Nephron (organoid): ENCODE measurements around the gene ATRIP.
"Not testable (repeated sequence)": the region's sequence is repeated elsewhere in the genome, so short reads cannot be mapped to it uniquely, and the experiment has no call there.

ENCODE experiments used
- H3K27ac Mint-ChIP-seq, 3 experiments: 2 replicates each; pipeline ENCODE4 v1.8.0; 2020; ENCODE audit warnings: mixed read lengths in 3 of 3, mild to moderate bottlenecking in 2 of 3, moderate library complexity in 1 of 3
- H3K27me3 Mint-ChIP-seq: 2 replicates; pipeline ENCODE4 v1.8.0; 2021; ENCODE audit warnings: low read depth, mild to moderate bottlenecking, moderate library complexity, mixed read lengths
- H3K36me3 Mint-ChIP-seq: 2 replicates; pipeline ENCODE4 v1.8.0; 2020; ENCODE audit warnings: low read depth, mixed read lengths
- H3K4me1 Mint-ChIP-seq: 2 replicates; pipeline ENCODE4 v1.8.0; 2020; ENCODE audit warnings: mixed read lengths
- H3K4me3 Mint-ChIP-seq, 3 experiments: 2 replicates each; pipeline ENCODE4 v1.8.0; 2020; ENCODE audit warnings: mild to moderate bottlenecking in 3 of 3, mixed read lengths in 3 of 3, moderate library complexity in 2 of 3
- H3K9me3 Mint-ChIP-seq: 2 replicates; pipeline ENCODE4 v1.8.0; 2020; ENCODE audit warnings: mixed read lengths
- CTCF ChIP-seq, 3 experiments: fragments of 200-600 bp; sonication (generic); IDR thresholded peaks; one replicate each; pipeline ENCODE4 v1.5.0; 2021; ENCODE audit warnings: antibody characterized with exemption in 3 of 3; ENCODE audit not compliant: unreplicated experiment in 3 of 3

ATRIP gene

DNA sequence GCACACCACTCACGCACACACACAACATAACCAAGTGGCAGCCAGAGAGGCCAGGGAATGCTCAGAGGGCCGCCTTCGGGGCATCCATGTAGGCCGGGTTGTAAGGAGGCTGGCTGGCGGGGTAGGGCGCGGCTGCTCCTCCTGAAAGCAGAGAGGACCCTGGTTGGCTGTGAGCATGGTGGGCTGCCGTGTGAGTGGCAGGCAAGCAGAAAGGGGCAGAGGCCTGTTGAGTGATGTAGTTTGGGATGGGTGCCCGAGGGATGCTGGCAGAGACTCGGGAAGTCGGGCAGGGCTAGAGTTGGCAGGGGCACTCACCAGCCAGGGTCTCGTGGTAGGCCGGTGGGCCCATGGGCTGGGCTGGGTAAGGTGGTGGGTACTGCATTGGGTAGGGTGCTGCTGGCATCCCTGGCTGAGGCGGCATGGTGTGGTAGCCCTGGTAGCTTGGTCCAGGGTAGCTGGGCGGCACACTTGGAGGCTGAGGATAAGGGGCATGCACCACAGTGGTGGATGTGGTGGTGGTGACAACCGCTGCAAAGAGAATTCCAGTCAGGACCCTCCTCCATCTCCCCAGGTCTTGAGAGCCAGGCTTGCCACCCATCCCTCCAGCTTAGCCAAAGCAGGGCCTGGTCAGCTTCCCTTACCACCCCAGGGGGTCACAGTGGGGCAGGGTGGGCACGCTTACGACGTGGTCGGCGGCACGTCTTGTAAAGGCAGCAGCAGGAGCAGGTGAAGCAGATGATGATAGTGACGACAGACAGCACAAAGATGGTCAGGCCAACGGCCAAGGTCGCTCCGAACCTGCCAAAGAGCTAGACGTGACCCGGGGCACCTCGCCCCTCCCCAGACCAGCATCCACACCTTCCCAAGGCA lies 22.7 kb downstream of the ATRIP start:
- Mint-ChIP-seq H3K9me3 (no peaks in the 10 kb centered on the region), H3K36me3 (peaks cover 3% of the 10 kb centered on the region), H3K4me1 (peaks cover 33% of the 10 kb centered on the region), H3K27ac (peak overlapping the region in 2 of 3 experiments; percentile 30 to 61), H3K27me3 (no peaks in the 10 kb centered on the region), H3K4me3 (peak overlapping the region; percentile 51 to 58 (median 52))
- no peak for TF ChIP-seq CTCF (IDR thresholded peaks at IDR 0.05; ENCODE audit: unreplicated experiment in 3 of 3)

GRCh38 chr3:48470286-48470685 lies 23.7 kb downstream of the ATRIP start:
- TF ChIP-seq CTCF (IDR thresholded peaks at IDR 0.05; ENCODE audit: unreplicated experiment in 3 of 3) = no peak

GRCh38 chr3:48472673-48472922 lies 26.1 kb downstream of the ATRIP start:
- no peak for TF ChIP-seq CTCF (IDR thresholded peaks at IDR 0.05; ENCODE audit: unreplicated experiment in 3 of 3)
- peaks cover 3% of the 10 kb centered on the region for H3K36me3 Mint-ChIP-seq
- no peaks in the 10 kb centered on the region for H3K9me3 Mint-ChIP-seq
- H3K4me1 Mint-ChIP-seq = peaks cover 32% of the 10 kb centered on the region
- no peaks in the 10 kb centered on the region for H3K27me3 Mint-ChIP-seq
- peak overlapping the region; percentile 95 to 96 (median 95) for H3K4me3 Mint-ChIP-seq
- peak overlapping the region; percentile 97 to 99 (median 98) for H3K27ac Mint-ChIP-seq

More at GRCh38 chr3:48470286-48470685, 23.7 kb downstream of the ATRIP start:
- H3K27me3 Mint-ChIP-seq = no peaks in the 10 kb centered on the region
- H3K4me3 Mint-ChIP-seq = peak overlapping the region; percentile 34 to 74 (median 59)
- peak overlapping the region; percentile 10 to 61 (median 30) for H3K27ac Mint-ChIP-seq
- no peaks in the 10 kb centered on the region for H3K9me3 Mint-ChIP-seq
- peaks cover 3% of the 10 kb centered on the region for H3K36me3 Mint-ChIP-seq
- peaks cover 38% of the 10 kb centered on the region for H3K4me1 Mint-ChIP-seq

- no peaks in the 10 kb centered on the region for H3K9me3 Mint-ChIP-seq
- peak overlapping the region; percentile 97 to 99 (median 98) for H3K27ac Mint-ChIP-seq
- TF ChIP-seq CTCF (IDR thresholded peaks at IDR 0.05; ENCODE audit: unreplicated experiment in 3 of 3) = peak in 2 of 3 experiments; percentile 21 to 51
- H3K36me3 Mint-ChIP-seq = peaks cover under 1% of the 10 kb centered on the region
- H3K4me3 Mint-ChIP-seq = peak overlapping the region; percentile 95 to 96 (median 95)
- no peaks in the 10 kb centered on the region for H3K27me3 Mint-ChIP-seq
- H3K4me1 Mint-ChIP-seq = peaks cover 27% of the 10 kb centered on the region
Observed at GRCh38 chr3:48472923-48473616, 26.5 kb downstream of the ATRIP start.

- TF ChIP-seq CTCF (IDR thresholded peaks at IDR 0.05; ENCODE audit: unreplicated experiment in 3 of 3) = no peak
- H3K36me3 Mint-ChIP-seq = no peaks in the 10 kb centered on the region
- H3K9me3 Mint-ChIP-seq = no peaks in the 10 kb centered on the region
- peak overlapping the region; percentile 95 to 96 (median 95) for H3K4me3 Mint-ChIP-seq
- peaks cover 26% of the 10 kb centered on the region for H3K4me1 Mint-ChIP-seq
- H3K27me3 Mint-ChIP-seq = no peaks in the 10 kb centered on the region
- H3K27ac Mint-ChIP-seq = peak overlapping the region; percentile 97 to 99 (median 98)
Observed at GRCh38 chr3:48473617-48473952, 27.0 kb downstream of the ATRIP start.

GRCh38 chr3:48474031-48474430 lies 27.5 kb downstream of the ATRIP start:
- H3K27me3 Mint-ChIP-seq, H3K9me3 Mint-ChIP-seq: not testable (repeated sequence)

More at GRCh38 chr3:48474031-48474430, 27.5 kb downstream of the ATRIP start:
- H3K4me3 Mint-ChIP-seq, H3K36me3 Mint-ChIP-seq: not testable (repeated sequence)
- Mint-ChIP-seq H3K4me1 (peaks cover 26% of the 10 kb centered on the region), H3K27ac (peak overlapping the region in 1 of 3 experiments; percentile 99)
